GM18507 (cell line): ENCODE measurements around the gene KCNF1.

Experiments used
- DNase-seq: peaks from one replicate; pipeline ENCODE4 v3.0.0; 2011; ENCODE audit warnings: low read depth; ENCODE audit not compliant: insufficient read length; ENCODE audit errors: extremely low spot score
- FAIRE-seq: peaks from 2 replicates; lab custom pipeline; 2011; peaks lifted over from hg19 to GRCh38; lab: Jason Lieb, UNC

The KCNF1 gene

DNA sequence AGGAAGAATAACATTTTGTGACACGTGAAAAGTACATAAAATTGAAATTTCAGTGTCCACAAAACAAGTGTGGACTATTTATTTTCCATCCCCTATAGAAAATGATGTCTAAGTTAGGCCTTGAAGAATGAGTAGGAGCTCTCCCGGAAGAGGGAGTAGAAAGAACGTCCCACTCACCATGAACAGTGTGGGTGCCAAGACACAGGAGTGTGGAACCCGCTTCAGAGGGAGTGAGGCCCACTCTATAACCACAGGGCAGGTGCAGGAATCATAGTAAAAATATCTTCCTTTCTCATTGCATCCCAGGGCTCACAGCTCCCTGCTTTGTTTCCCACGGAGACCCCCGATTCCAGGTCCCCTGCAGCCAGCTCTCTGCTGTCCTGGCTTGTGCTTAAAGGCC, 5.2 kb downstream of the KCNF1 start:
- DNase-seq (no peak), FAIRE-seq (no peak)

DNA sequence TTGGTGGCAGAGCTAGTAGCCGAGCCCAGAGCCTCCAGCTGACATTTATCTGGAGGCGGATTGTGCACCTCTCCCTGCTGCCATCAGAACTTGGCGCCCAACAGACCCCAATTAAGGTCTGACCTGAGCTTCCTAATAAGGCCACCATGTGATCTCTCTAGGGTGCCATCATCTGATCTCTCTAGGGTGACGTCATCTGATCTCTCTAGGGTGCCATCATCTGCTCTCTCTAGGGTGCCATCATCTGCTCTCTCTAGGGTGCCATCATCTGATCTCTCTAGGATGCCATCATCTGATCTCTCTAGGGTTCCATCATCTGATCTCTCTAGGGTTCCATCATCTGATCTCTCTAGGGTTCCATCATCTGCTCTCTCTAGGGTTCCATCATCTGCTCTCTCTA, 6.2 kb downstream of the KCNF1 start:
- no peak for DNase-seq
- FAIRE-seq: no peak

DNA sequence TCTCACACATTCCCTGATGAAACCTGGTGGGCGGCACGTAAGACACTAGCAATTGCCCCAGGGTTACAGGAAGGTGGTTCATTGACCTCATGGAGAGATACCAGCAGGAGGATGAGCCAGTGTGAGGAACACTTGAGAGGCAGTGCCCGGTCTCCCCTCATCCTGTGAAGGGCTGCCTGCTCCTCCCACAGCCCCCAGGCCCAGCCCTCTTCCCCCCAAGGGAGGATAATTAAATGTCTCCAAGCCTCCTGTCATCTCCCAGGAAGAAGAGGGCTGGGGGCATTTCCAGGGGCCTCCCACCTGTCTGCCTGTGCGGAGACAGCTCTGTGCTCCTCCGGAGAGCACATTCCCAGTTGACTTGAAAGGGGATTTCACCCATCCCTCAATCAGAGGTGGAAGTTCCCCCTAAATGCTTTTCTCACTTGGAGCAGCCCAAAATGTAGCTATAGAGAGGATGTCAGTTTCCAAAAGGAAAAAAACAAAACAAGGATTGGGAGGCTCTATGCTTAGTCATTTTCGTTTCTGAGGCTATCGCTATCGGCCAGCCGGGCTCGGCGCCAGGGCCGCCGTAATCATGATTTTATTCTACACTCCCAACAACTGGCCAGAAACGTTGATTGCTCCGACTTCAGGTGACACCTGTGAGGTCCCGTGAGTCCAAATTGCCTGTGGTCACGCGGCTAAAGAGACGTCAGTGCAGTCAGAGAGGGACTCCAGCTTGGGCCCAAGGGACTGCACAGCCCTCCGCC, 7.1 kb downstream of the KCNF1 start:
- FAIRE-seq (no peak), DNase-seq (no peak)

DNA sequence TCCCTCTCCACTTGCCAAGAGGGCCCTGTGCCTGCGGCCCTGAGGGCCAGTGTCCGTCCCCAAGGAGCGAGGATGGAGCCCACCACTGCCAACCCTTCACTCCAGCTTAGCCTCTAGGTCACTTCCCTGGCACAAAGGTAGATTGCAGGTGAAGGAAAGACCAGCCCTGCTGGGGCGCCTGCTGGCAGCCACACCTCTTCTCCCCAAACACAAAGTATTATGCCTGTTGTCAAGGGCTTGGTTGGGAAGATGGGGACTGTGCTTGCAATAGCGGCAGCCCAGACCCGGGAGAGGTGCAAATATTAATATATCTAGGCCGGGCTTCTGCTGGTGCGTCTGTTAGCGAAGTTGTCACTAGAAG, 7.7 kb downstream of the KCNF1 start:
- DNase-seq (no peak), FAIRE-seq (no peak)

DNA sequence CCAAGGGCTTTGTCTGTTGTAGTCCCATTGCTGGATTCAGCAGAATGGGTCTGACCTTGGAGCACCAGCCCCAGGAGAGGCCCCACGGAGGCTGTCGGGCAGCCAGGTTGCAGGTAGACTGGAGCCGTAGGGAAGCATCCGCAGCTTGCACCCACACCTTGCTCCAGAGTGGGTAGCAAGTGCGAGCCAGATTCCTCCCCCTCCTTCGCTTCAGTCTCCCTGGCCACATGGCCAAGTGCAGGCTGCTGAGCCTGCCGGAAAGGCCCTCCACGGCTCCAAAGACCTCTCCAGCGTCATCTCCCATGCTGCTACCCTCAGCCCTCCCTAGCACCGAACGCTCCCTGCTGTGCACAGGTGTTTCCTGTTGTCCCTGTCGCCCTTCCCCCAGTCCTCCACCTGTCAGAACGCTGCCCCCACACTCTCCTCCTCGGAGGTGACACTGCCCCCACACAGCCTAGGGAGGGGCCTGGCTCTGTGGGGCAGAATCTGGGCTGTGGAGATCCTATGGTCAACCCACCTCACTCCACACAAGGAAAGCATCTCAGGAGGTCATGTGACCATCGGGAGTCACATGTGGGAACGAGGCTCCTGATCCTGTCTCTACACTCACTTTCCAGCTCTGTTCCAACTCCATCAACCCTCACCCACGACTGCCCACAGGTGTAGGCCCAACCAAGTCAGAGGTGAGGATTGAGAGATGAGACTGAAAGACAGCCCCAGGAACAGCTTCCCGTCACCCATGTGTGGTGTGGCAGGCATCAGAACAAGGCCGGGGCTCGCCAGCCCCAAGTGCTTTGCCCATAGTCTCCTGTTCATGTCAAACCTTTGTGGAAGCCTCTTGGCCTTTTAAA, 8.3 kb downstream of the KCNF1 start:
- DNase-seq (no peak), FAIRE-seq (no peak)

DNA sequence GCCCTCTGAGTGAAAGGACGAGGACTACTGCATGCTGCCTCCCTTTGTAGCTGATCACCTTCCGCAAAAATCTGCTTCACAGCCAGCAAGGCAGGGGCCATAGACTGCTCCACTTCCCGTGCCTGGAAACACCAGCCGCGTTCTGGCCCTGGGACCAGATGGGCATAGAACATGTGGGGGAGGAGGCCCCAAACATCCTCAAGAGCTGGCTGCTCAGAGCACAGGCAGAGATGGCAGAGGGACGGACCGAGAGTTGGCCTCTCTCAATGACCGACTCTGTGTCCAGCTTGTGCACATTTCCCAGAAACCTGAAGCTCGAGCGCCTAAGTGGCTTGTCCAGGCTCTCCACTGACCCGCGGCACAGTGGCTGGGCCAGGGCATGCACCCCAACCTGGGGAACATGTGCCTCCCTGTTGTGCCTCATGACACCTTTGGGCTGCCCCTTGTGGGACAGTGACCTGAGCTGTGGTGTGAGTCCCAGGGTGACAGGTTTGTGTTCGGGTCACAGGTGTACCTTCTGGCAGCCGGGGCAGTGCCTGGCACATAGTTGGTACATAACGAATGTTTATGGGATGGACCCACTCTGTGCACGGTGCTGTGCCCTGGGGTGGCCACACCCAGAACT, 9.1 kb downstream of the KCNF1 start:
- DNase-seq (no peak), FAIRE-seq (no peak)

DNA sequence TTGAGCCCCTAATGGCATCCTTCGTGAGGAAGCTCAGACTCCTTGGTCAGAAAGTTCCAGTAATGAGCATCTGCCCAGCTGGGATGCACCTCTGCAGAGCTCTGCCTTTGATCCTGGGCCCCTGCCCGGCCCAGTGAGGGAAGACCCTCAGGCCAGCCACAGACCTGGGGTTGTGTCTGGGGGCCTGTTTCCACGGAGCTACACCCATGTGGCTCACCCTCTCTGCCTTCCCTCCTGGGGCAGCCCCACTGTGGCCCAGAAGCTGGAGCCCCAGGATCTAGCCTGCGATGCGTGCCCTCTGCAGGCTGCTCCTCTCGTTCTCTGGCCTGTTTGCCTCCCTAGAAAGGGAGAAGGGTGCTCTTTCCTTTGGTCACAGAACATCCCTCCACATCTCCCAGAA, 9.8 kb downstream of the KCNF1 start:
- FAIRE-seq: no peak
- no peak for DNase-seq

DNA sequence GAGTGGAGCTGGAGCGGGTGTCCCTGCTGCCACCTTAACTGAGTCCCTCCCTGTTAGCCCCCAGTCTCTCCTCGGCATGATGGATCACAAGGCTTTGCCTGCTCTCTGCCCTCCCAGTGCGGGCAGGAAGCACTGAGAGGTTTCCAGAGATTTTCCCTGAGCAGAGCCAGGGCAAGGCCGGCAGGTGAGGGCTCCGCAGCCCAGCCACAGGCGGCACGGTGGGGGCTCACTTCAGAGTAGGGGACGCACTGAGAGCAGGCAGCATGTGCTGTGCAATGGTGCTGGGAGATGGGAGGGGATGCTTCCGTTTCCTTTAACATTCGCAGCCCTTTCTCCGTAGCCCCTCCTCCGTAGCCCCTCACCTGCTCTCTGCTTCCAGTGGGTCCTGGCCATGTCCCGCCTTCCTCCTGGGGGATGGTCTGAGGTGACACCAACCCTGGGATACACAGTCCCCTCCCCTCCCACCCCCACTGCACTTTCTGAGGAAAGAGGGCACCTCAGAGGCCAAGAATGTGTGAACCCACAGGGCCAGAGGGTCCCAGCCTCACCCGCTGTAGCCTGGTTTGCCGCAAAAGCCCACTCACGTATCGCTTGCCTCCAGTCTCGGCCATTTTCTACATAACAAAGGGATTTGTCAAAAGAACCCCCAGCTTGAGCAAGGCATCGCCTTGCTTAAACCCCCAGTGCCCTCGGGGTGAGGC, 10.7 kb downstream of the KCNF1 start:
- DNase-seq (no peak), FAIRE-seq (no peak)

DNA sequence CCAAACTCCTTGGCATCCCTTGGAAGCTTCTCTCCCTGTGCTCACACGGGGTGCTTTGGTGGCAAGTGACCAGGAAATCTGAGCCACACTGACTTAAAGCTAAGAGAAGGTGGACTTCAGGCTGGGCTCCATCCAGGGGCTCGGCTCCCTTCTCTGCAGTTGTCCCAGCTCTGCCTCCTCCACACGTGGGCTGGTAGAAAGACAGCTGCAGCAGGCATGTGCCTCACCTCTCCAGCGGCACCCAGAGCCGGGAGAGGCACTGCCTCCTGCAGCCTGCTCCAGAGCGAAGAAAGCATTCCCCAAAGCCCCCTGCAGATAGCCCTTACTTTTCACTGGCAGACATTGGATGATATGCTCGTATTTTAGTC, 11.3 kb downstream of the KCNF1 start:
- DNase-seq (no peak), FAIRE-seq (no peak)

DNA sequence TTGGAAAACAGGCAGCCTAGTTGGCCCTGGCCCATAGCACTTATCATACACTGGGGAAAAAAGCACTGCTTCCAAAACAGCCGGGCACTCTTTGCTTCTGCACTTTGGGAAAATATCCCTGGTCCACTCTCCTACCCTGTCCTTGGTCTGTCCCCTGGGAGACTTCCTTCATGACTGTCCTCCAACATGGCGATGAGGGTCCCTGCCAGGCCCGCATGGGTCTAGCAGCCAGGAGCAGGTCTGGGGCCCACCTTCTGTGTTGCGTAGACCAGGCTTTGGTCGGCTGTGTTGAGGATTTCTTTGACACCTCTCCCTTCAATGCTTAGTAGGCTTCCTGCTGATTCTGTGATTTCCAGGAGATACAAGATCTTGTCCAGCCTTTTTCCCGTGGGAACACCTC, 12.2 kb downstream of the KCNF1 start:
- no peak for DNase-seq
- no peak for FAIRE-seq

DNA sequence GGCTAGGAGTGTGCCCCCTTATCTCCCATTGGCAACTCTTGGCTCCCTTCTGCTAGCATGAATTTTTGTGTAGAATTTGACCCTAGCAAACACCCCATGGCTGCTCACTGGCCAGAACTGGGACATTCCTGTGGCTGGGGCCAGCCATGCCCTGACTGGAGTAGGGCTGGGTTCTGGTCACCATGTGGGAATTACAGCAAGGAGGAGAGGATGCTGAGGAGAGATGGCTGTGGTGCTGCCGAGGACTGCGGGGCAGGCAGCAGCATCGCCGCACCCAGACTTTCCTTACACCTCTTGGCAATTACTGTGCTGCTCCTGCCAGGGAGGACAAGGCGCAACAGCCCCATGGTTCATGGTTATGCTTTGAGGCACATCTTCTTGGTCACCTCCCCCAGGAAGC, 12.7 kb downstream of the KCNF1 start:
- FAIRE-seq (no peak), DNase-seq (no peak)

DNA sequence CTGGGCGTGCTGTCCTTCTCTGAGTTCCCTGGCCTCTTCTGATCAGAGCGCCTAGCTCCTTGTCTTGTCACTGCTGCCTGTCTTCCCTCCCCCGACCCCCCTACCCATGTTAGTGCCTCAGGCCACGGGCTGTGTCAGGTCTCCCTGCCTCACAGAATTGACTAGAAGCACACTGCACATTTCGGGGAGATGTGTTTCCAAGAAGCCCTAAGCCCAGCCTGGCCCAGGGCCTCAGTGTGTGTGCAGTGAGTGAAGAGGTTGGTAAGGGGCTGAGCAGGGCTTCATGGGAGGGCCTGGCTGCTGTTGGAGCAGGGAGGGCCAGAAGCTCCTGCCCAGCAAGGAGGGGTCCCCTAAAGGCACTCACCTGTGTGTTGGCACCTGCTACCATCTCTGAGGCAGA, 13.1 kb downstream of the KCNF1 start:
- DNase-seq (no peak), FAIRE-seq (no peak)

DNA sequence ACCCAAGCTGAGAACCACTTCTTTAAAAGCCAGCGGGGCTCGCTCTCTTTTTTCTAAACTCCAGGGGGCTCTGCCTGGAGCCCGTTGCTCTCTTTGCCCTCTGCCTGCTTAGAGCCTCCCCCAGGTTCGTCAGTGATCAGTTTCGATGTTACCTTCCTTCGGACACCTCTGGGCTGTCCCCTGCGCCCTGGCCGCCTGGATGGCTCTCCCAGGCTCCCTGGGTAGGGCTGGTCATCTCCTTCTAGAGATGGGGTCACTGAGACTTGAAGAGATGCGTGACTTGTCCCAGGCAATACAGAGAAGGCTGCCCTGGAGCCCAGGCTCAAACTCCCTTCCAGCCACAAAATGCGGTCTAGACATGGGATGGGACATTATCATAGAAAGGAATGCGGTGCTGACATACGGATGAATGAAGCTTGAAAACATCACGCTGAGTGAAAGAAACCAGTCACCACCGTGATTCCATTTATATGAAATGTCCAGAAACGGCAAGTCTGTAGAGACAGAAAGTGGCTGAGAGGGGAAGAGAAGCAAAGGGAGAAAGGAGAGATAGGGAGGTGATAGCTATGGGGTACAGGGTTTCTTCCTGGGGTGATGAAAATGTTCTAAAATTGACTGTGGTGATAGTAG, 14.6 kb downstream of the KCNF1 start:
- no peak for DNase-seq
- FAIRE-seq: no peak

DNA sequence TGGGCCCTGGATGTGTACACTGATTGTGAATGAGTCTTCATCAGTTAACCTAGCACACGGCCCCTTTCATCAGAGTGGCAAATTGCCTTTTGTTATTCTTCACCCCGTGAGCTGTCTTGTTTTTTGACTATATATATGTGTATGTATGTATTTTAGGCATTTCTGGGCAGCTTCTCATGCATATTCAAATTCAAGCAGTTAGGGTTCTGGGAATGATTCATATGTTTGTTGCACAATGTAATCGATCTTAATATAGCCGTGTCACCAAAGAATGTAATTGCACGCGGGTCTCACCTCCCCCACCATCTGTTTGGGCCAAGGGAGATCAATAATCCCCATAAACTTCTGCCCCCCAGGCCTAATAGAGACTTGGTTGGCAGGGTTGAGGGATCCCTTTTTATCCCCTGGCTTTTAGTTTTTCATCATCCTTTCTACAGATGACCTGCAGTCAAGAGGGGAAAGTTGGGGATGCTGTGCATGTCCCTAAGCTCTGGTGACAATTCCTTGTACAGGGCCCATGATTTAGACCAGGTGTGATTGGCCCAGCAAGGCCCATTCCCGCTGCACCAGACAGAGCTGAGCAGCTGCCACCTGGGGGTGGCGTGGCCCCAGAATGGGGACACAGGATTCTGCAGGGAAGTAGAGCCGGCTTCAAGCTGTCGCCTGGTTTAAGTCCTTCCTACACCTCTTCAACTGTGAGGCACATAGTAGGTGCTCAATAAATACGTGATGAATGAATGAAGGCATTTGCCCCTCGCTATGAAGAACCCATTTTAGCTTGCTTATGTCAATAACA, 19.2 kb downstream of the KCNF1 start:
- DNase-seq (no peak), FAIRE-seq (no peak)

DNA sequence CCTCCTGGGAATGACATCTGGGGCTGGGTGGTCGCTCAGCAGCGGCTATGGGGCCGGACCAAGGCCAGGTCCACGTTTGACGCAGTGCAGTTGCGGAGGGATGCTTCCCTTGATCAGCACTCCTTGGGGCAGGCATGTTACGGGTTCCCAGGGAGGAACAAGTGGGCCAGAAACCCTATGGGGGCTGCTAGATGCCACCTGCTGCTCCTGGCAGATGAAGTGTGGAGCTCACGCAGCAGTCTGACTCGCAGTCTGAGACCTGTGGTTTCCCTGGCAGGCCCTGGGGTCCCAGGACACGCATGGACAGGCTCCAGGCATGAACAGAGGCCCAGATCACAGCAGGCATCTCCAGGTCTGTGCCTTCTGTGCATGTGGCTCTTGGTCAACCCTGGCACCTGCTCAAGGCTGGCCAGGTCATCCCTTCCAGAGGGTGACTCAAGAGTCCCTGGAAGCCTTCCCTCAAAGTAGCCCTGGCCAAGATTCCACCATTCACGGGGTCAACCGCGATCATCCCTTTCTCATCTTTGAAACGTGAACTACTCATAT, 20.0 kb downstream of the KCNF1 start:
- no peak for DNase-seq
- no peak for FAIRE-seq

DNA sequence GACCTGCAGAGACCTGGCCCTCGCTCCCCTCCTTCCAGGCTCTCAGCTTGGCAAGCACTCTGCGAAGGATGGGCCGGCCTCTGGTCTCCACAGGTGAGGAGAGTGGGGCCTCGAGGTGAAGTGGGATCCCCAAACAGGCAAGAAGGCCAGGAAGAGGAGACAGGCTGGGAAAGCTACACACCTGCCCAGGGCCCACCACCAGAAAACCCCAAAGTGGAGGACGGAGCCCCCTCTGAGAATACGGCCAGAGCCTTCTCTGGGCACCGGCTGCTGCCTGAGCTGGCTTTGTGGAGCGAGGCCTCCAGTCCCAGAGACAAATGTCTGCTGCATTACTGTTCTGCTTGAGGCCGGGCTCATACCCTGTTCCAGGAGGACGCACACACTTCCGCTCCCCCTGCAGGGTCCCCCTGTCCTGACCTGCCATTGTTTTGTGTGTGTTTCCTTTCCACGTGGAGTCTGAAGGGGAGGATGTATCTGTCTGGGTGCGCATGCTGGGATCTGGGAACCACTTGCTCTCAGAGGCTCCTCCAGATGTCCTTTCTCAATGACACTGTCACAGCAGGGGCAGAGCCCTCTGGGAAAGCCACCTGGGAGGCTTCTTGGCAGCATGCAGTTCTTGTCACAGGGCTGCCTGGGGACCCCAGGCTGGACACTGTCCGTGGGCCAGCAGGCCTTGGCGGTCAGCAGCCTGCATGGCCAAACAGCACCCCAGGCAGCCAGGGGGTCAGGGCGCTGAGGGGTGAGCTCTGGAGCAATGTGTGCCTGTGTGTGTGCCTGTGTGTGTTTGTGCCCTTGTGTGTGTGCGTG, 20.8 kb downstream of the KCNF1 start:
- DNase-seq (no peak), FAIRE-seq (no peak)

DNA sequence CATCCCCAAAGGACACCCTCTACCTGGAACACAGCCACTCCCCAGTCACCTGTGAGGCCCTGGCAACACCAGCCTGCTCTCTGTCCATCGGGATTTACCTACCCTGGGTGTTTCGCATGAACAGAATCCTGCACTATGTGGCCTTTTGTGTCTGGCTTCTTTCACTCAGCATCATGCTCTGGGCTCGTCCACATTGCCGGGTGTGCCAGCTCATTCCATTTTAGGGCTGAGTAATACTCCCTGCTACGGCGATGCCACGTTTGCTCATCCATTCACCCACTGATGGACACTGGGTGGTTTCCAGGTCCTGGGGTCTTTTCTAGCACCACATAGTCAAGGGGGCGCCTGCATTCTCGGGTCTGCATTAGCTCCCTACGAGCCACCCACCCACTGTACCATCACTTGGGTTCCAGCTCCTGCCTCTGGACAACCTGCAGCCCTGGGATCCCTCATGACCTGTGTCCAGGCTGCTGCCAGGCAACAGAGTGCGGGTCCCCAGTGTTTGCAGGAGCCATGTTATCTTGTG, 22.0 kb downstream of the KCNF1 start:
- FAIRE-seq (no peak), DNase-seq (no peak)
